Measurements from ENCODE around the gene HACD1.

The HACD1 gene

DNA sequence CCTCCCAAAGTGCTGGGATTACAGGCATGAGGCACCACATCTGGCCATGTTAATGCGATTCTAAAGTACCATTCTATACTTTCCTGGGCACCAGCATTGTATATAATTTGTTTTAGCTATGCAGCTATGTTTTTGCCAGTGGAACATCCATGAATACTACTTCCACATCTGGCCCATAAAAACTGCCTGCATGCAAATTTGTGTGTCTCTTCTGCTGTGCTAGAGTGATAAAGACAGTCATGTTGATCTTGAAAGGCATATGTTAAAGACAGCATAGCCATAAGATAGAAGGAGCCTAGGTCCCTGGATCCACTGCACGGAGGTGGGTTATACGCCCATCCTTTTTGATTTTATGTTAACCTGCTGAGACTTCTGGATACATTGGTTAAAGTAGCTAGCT is 52.3 kb downstream of the HACD1 start:
- DNase-seq: no peak

- no peak for DNase-seq
These were observed 53.7 kb downstream of the HACD1 start for GRCh38 chr10:17563452-17563851.

DNA sequence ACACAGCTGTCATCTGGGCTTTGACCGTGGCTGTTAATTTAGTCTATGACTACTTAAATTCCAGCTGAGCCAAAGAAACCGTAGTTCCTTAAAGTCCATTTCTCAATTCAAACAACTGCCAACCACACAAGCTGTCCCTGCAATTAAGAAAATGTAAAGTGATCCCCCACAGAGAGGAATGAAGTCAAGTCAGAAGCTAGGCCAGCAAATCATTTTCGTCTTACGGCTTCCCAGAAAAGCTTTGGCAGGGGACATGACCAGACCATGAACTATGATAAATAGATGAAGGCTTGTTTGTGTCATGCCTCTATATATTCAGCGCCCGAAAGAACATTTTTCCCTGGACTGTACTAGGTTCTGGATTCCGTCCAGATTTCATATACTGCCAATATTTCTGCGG is 54.6 kb downstream of the HACD1 start:
- DNase-seq: no peak

GRCh38 chr10:17561111-17561510 is 56.1 kb downstream of the HACD1 start:
- DNase-seq: no peak

GRCh38 chr10:17557459-17557858 is 59.7 kb downstream of the HACD1 start:
- no peak for DNase-seq

DNA sequence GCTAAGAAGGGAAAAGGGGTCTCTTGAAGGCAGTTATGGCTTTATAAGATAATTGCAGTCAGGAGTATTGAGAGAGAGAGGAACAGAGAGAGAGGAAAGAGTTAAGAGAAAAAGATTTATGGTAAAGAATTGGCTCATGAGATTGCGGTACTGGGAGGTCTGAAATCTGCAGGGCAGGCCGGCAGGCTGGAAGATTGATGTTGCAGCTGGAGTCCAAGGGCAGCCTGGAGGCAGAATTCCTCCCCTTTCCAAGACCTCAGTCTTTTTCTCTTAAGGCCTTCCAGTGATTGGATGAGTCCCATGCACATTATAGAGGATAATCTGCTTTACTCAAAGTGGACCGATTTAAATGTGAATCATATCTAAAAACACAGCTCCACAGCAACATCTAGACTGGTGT is 68.4 kb downstream of the HACD1 start:
- no peak for DNase-seq

DNA sequence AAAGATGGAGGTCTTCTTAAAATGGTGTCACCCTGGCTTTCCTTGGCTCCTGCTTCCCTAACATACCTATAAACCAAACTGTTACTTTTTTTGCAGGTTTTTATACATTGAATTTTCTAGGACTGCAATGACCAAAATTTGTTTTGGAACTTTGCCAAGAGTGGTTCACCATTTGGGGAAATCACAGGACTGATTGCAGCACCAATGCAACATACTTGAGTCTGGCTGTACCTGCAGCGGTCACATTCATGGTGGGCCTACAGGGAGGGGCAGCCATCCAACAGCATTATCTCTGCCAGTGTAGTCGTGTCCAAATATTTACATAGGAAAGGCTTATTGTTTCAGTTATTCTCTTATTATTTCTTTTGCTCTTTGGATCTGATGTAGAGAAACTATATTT is 69.0 kb downstream of the HACD1 start:
- DNase-seq: no peak

GRCh38 chr10:17547060-17547459 is 70.1 kb downstream of the HACD1 start:
- DNase-seq: no peak

GRCh38 chr10:17544465-17544864 is 72.7 kb downstream of the HACD1 start:
- no peak for DNase-seq

All from CD4-positive, alpha-beta T cell treated with Interferon alpha-2 for 1 hour (primary cell).